IMR-90 (cell line): ENCODE data around the gene TNNI3K. TPM values are rescaled to one million over a fixed set of nuclear protein-coding genes. Genes with fewer than 3 reads are reported as not detected.

Experiments
- ATAC-seq: fragments of 200-7000 bp; cut with Tn5 transposase; 2 replicates; pipeline ENCODE4 v1.9.1; 2020; ENCODE audit warnings: low read depth, mild to moderate bottlenecking, moderate library complexity
- BruUV-seq: library from RNA; stranded (reverse); fragments of 400-500 nt; replicated peaks from 2 replicates; lab custom pipeline; 2021; lab: Mats Ljungman, UMichigan
- CTCF ChIA-PET: fragments of 300-600 bp; formaldehyde crosslinking; extraction: SDS; loops from one replicate; lab custom pipeline; 2021; ENCODE audit warnings: antibody characterized with exemption; lab: Yijun Ruan, JAX
- POLR2A ChIA-PET: fragments of 300-600 bp; sonication (Branson Sonifier 250); formaldehyde crosslinking; loops from one replicate; lab custom pipeline; 2022; ENCODE audit warnings: antibody characterized with exemption; ENCODE audit not compliant: unreplicated experiment; lab: Charles Lee
- DNase-seq: peaks from one replicate; pipeline ENCODE4 v3.0.0; 2013
- H2AFZ ChIP-seq: replicated peaks from 2 replicates; pipeline ENCODE3; 2013; ENCODE audit warnings: low read length, mild to moderate bottlenecking; ENCODE audit not compliant: poor library complexity
- H2AK5ac ChIP-seq: 2 replicates; pipeline ENCODE4 v1.6.1; 2013; ENCODE audit warnings: low read depth, low read length, inconsistent platforms
- H2AK9ac ChIP-seq: replicated peaks from 2 replicates; pipeline ENCODE3; 2013; ENCODE audit warnings: mild to moderate bottlenecking, low read depth, low read length, moderate library complexity; ENCODE audit not compliant: poor library complexity
- H2BK120ac ChIP-seq: 2 replicates; pipeline ENCODE4 v1.6.1; 2013; ENCODE audit warnings: low read depth, low read length, inconsistent platforms
- H2BK15ac ChIP-seq: 3 replicates; pipeline ENCODE4 v1.6.1; 2013; ENCODE audit warnings: low read depth, low read length, inconsistent platforms
- H2BK20ac ChIP-seq: 2 replicates; pipeline ENCODE4 v1.6.1; 2013; ENCODE audit warnings: low read depth, mild to moderate bottlenecking, inconsistent platforms, low read length, moderate library complexity
- H2BK5ac ChIP-seq: 2 replicates; pipeline ENCODE4 v1.6.1; 2013; ENCODE audit warnings: mild to moderate bottlenecking, low read depth, low read length, inconsistent platforms; ENCODE audit not compliant: poor library complexity, severe bottlenecking
- H3K14ac ChIP-seq: replicated peaks from 2 replicates; pipeline ENCODE4 v1.6.1; 2013; ENCODE audit warnings: low read depth, low read length, inconsistent platforms
- H3K18ac ChIP-seq: 2 replicates; pipeline ENCODE4 v1.6.1; 2013; ENCODE audit warnings: low read depth, low read length, control low read depth
- H3K23ac ChIP-seq: 2 replicates; pipeline ENCODE4 v1.6.1; 2013; ENCODE audit warnings: low read depth, low read length, inconsistent platforms
- H3K27ac ChIP-seq: 2 replicates; pipeline ENCODE4 v1.5.1; 2013; ENCODE audit warnings: mild to moderate bottlenecking, control low read depth, low read length; ENCODE audit not compliant: insufficient read depth
- H3K27me3 ChIP-seq: 2 replicates; pipeline ENCODE4 v1.6.1; 2013; ENCODE audit warnings: low read length; ENCODE audit not compliant: control insufficient read depth, insufficient read depth
- H3K36me3 ChIP-seq: 2 replicates; pipeline ENCODE4 v1.6.1; 2013; ENCODE audit warnings: low read length, mixed read lengths; ENCODE audit not compliant: control insufficient read depth, insufficient read depth
- H3K4ac ChIP-seq: 2 replicates; pipeline ENCODE4 v1.6.1; 2013; ENCODE audit warnings: low read depth, low read length, inconsistent platforms
- H3K4me1 ChIP-seq: 2 replicates; pipeline ENCODE4 v1.6.1; 2013; ENCODE audit warnings: low read length, mixed read lengths; ENCODE audit not compliant: control insufficient read depth, insufficient read depth
- H3K4me2 ChIP-seq: 2 replicates; pipeline ENCODE4 v1.6.1; 2013; ENCODE audit warnings: low read depth, mild to moderate bottlenecking, control low read depth, low read length, moderate library complexity
- H3K4me3 ChIP-seq: 2 replicates; pipeline ENCODE4 v1.5.1; 2013; ENCODE audit warnings: low read depth, mild to moderate bottlenecking, control low read depth, low read length, moderate library complexity; ENCODE audit not compliant: insufficient read depth
- H3K56ac ChIP-seq: 2 replicates; pipeline ENCODE4 v1.6.1; 2013; ENCODE audit warnings: low read length, inconsistent platforms; ENCODE audit not compliant: insufficient read depth; ENCODE audit errors: extremely low read depth
- H3K79me1 ChIP-seq, 2 experiments: 2 replicates each; pipeline ENCODE4 v1.6.1; 2013; ENCODE audit warnings: low read length in 2 of 2, inconsistent platforms in 1 of 2, low read depth in 1 of 2
- H3K9ac ChIP-seq: 2 replicates; pipeline ENCODE4 v1.6.1; 2013; ENCODE audit warnings: low read depth, low read length, control low read depth
- H3K9me1 ChIP-seq: 2 replicates; pipeline ENCODE4 v1.6.1; 2013; ENCODE audit warnings: low read length, inconsistent platforms; ENCODE audit not compliant: insufficient read depth
- H3K9me3 ChIP-seq: 2 replicates; pipeline ENCODE4 v1.6.1; 2013; ENCODE audit warnings: low read length; ENCODE audit not compliant: control insufficient read depth, insufficient read depth
- H4K20me1 ChIP-seq: 2 replicates; pipeline ENCODE4 v1.6.1; 2013; ENCODE audit warnings: low read length, inconsistent platforms; ENCODE audit not compliant: insufficient read depth
- H4K5ac ChIP-seq: 2 replicates; pipeline ENCODE4 v1.6.1; 2013; ENCODE audit warnings: mild to moderate bottlenecking, low read depth, low read length, control low read depth
- H4K8ac ChIP-seq, 2 experiments: 2 replicates each; pipeline ENCODE4 v1.6.1; 2013; ENCODE audit warnings: low read depth in 2 of 2, low read length in 2 of 2, control low read depth in 1 of 2, inconsistent platforms in 1 of 2
- H4K91ac ChIP-seq: 2 replicates; pipeline ENCODE4 v1.6.1; 2013; ENCODE audit warnings: low read depth, low read length, inconsistent platforms; ENCODE audit not compliant: insufficient read depth
- BHLHE40 ChIP-seq: fragments of 150-350 bp; IDR thresholded peaks from 2 replicates; pipeline ENCODE4 v1.6.1; 2016; ENCODE audit warnings: mild to moderate bottlenecking, low read depth, low read length
- NFE2L2 ChIP-seq: fragments of 150-350 bp; IDR thresholded peaks from 2 replicates; pipeline ENCODE4 v1.6.1; 2016; ENCODE audit warnings: low read depth, mild to moderate bottlenecking, low read length
- dilution Hi-C: fragments of 300-500 bp; cut with HindIII; formaldehyde crosslinking; loops from one replicate; pipeline ENCODE4 v1.14.3; 2018; ENCODE audit warnings: low sequenced_read_pairs; ENCODE audit not compliant: unreplicated experiment
- in situ Hi-C: fragments of 300-500 bp; cut with MboI; formaldehyde crosslinking; loops from 3 replicates; pipeline ENCODE4 v1.14.3; 2019; ENCODE audit warnings: low sequenced_read_pairs, inconsistent platforms, mixed read lengths
- intact Hi-C: fragments of 100-400 bp; cut with micrococcal nuclease; formaldehyde crosslinking; loops from 2 replicates; pipeline ENCODE4 v1.10.0; 2022
- polyA plus RNA-seq, 3 experiments: library from polyadenylated mRNA; depleted of rRNA; stranded (reverse); fragments of >200 nt; gene quantifications; 2 replicates each; pipeline ENCODE4 v1.2.3, GENCODE V29; 2012; ENCODE audit warnings: low replicate concordance in 1 of 3
- total RNA-seq: library from RNA; depleted of rRNA; stranded (reverse); fragments of >200 nt; gene quantifications from 2 replicates; pipeline ENCODE4 v1.2.3, GENCODE V29; 2012

TNNI3K gene
- total and polyA plus RNA-seq, 2 of the 4 experiments (the other 2 are of a cell fraction) = 0.90 to 1.3 TPM

DNA sequence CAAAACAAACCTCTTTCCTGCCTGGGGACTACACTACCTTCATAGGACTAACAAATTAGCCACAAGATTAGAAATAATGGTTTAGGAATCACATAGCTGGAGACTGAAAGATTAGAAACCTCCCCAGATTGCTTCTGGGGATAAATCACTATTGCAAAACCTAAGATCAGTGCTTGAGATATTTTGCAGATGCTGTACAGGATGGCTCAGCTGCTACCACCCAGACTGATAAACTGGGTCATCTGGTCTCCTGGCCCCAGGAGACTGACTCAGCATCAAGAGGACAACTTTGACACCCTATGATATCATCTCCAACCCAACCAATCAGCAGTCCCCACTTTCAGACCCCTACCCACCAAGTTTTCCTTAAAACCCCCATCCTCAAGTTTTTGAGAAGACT lies 140.2 kb downstream of the TNNI3K start:
- Histone ChIP-seq H3K36me3 (no peaks in the 10 kb centered on the region), H3K27ac (no peak overlapping the region), H3K9me3 (no peaks in the 10 kb centered on the region), H3K14ac (no peak overlapping the region), H3K9me1 (no peaks in the 10 kb centered on the region; the same call in 1 of the 2 replicates), H4K20me1 (no peaks in the 10 kb centered on the region), H3K4me1 (no peaks in the 10 kb centered on the region), H2BK20ac (no peak overlapping the region), H2BK120ac (no peak overlapping the region), H3K9ac (no peak overlapping the region), H3K23ac (no peak overlapping the region), H3K79me1 (no peaks in the 10 kb centered on the region), H3K4me2 (no peak overlapping the region), H2BK15ac (no peak overlapping the region), H2BK5ac (no peak overlapping the region), H4K8ac (no peak overlapping the region), H3K4me3 (no peak overlapping the region), H2AFZ (no peak overlapping the region), H2AK5ac (no peak overlapping the region), H2AK9ac (no peak overlapping the region), H3K56ac (no peak overlapping the region), H3K18ac (no peak overlapping the region), H3K27me3 (no peaks in the 10 kb centered on the region), H3K4ac (no peak overlapping the region), H4K5ac (no peak overlapping the region), H4K91ac (no peak overlapping the region)
- DNase-seq (peak; percentile 23), ATAC-seq (peak; percentile 29; the same call in 1 of the 2 replicates)
- in situ Hi-C loops = no loop called here
- no peak for TF ChIP-seq BHLHE40
- no peak for TF ChIP-seq NFE2L2
- ChIA-PET CTCF (no interaction called here), POLR2A (no interaction called here)
- no TSS peak for BruUV-seq
- intact Hi-C loops = no loop called here
- dilution Hi-C loops = no loop called here
